Neuronal stem cell (in vitro differentiated cells): Measurements from ENCODE around the gene AP2A1.

Experiments used
- DNase-seq: peaks from one replicate; pipeline ENCODE4 v3.0.0-alpha.2; 2013; ENCODE audit warnings: low spot score
- H2AFZ ChIP-seq: one replicate; pipeline ENCODE4 v1.6.1; 2013; ENCODE audit warnings: mild to moderate bottlenecking, low read length, inconsistent platforms
- H2AK5ac ChIP-seq: 2 replicates; pipeline ENCODE4 v1.6.1; 2013; ENCODE audit warnings: low read depth, mild to moderate bottlenecking, inconsistent platforms, low read length, moderate library complexity, mixed read lengths
- H2BK120ac ChIP-seq: 2 replicates; pipeline ENCODE4 v1.6.1; 2013; ENCODE audit warnings: low read depth, mild to moderate bottlenecking, inconsistent platforms, low read length, moderate library complexity, mixed read lengths
- H2BK12ac ChIP-seq: one replicate; pipeline ENCODE4 v1.6.1; 2013; ENCODE audit warnings: low read length, inconsistent platforms
- H2BK15ac ChIP-seq: 2 replicates; pipeline ENCODE4 v1.6.1; 2013; ENCODE audit warnings: mild to moderate bottlenecking, low read length, inconsistent platforms, mixed read lengths
- H2BK5ac ChIP-seq: one replicate; pipeline ENCODE4 v1.6.1; 2013; ENCODE audit warnings: inconsistent platforms, mild to moderate bottlenecking, low read length, moderate library complexity
- H3K14ac ChIP-seq: one replicate; pipeline ENCODE4 v1.6.1; 2013; ENCODE audit warnings: low read length, inconsistent platforms
- H3K18ac ChIP-seq: 2 replicates; pipeline ENCODE4 v1.6.1; 2013; ENCODE audit warnings: low read length, inconsistent platforms
- H3K23ac ChIP-seq: 2 replicates; pipeline ENCODE4 v1.6.1; 2013; ENCODE audit warnings: low read depth, mild to moderate bottlenecking, mixed read lengths, low read length, inconsistent platforms; ENCODE audit not compliant: poor library complexity
- H3K27ac ChIP-seq: replicated peaks from 3 replicates; pipeline ENCODE4 v1.5.1; 2013; ENCODE audit warnings: low read length, inconsistent platforms
- H3K27me3 ChIP-seq, 3 experiments: 2 replicates each; pipeline ENCODE4 v1.6.1; 2013; ENCODE audit warnings: low read length in 3 of 3, mild to moderate bottlenecking in 2 of 3, inconsistent platforms in 1 of 3, low read depth in 1 of 3, mixed read lengths in 1 of 3, moderate library complexity in 1 of 3; ENCODE audit not compliant: control insufficient read depth in 3 of 3, insufficient read depth in 3 of 3
- H3K36me3 ChIP-seq, 2 donors: replicated peaks in 1 of 2; 2 replicates each; pipeline ENCODE4 v1.6.1; 2013; ENCODE audit warnings: low read length in 2 of 2; ENCODE audit not compliant: control insufficient read depth in 2 of 2, insufficient read depth in 2 of 2
- H3K4ac ChIP-seq: 2 replicates; pipeline ENCODE4 v1.6.1; 2013; ENCODE audit warnings: inconsistent platforms, mild to moderate bottlenecking, low read length, moderate library complexity
- H3K4me1 ChIP-seq, 2 donors: 1 replicate in 1 of 2; 2 replicates in 1 of 2; pipeline ENCODE4 v1.6.1; 2013; ENCODE audit warnings: low read length in 2 of 2, low read depth in 1 of 2; ENCODE audit not compliant: control insufficient read depth in 2 of 2, insufficient read depth in 1 of 2
- H3K4me2 ChIP-seq: one replicate; pipeline ENCODE4 v1.6.1; 2013; ENCODE audit warnings: mild to moderate bottlenecking, low read length, inconsistent platforms; ENCODE audit not compliant: insufficient read depth, poor library complexity, severe bottlenecking
- H3K4me3 ChIP-seq, 2 donors: 2 replicates each; pipeline ENCODE4 v1.5.1; 2013; ENCODE audit warnings: low read length in 2 of 2, mild to moderate bottlenecking in 2 of 2, inconsistent platforms in 1 of 2, moderate library complexity in 1 of 2
- H3K79me1 ChIP-seq: one replicate; pipeline ENCODE4 v1.6.1; 2013; ENCODE audit warnings: low read depth, mild to moderate bottlenecking, inconsistent platforms, low read length, moderate library complexity
- H3K9ac ChIP-seq: one replicate; pipeline ENCODE4 v1.6.1; 2013; ENCODE audit warnings: mild to moderate bottlenecking, low read depth, low read length, inconsistent platforms; ENCODE audit not compliant: poor library complexity
- H3K9me3 ChIP-seq, 2 donors: replicated peaks in 1 of 2; 2 replicates each; pipeline versions ENCODE3 to v1.6.1; 2013; ENCODE audit warnings: low read length in 2 of 2, mild to moderate bottlenecking in 2 of 2, inconsistent platforms in 1 of 2, low read depth in 1 of 2, mixed read lengths in 1 of 2, moderate library complexity in 1 of 2; ENCODE audit not compliant: control insufficient read depth in 2 of 2, insufficient read depth in 1 of 2
- H4K8ac ChIP-seq: one replicate; pipeline ENCODE4 v1.6.1; 2013; ENCODE audit warnings: low read depth, mild to moderate bottlenecking, inconsistent platforms, low read length, moderate library complexity
- H4K91ac ChIP-seq: one replicate; pipeline ENCODE4 v1.6.1; 2013; ENCODE audit warnings: low read length, low read depth, mild to moderate bottlenecking, inconsistent platforms; ENCODE audit not compliant: poor library complexity
- WGBS, 2 donors: extraction: QIAGEN DNeasy Blood & Tissue Kit; methylation state at CpG; one replicate each; pipeline ENCODE4 v1.1.7; 2013; ENCODE audit warnings: missing lambda C conversion rate in 2 of 2, mixed read lengths in 1 of 2; ENCODE audit not compliant: insufficient read length in 2 of 2, insufficient replicate concordance in 1 of 2; ENCODE audit errors: extremely low coverage in 2 of 2; 5-methylcytosine and 5-hydroxymethylcytosine counted together

The AP2A1 gene

DNA sequence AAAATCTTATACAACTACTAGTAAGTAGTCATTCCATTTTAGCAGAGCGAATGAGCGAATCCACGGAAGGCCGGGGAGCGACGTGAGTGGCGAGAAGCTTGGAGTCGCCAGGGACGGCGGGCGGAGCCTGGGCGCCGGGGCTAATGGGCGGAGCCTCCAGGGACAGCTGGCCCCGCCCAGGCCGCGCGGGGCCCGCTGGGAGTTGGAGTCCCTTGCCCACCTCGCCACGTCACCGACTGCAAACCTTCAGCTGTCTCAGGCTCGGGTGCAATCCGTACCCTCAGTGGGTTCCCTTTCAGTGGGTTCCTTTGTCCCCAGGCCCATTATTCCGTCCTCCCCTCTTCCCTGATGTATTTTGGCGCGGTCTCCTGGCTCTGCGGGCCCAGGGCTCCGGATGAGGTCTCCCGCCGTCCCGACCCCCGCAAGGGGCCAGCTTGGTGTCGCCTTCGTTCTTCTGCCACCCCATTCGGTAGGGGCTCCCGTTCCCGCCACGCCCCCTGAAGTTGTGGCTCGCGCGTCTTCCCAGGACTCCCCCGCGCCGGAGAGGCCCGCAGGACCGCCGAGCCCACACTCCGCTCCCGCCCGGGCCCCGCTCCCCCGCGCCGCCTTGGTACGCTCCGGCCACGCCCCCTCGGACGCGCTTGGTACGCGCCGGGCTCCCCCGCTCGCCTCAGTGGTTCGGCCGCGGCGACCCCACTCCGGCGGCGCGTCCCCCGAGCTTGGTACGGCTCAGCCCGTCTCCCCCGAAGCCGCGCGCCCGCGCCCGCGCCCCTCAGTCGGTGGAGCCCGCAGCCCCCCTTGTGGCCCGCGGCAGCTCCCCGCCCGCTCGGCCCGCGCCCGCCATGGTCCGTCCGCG, 83.9 kb downstream of the AP2A1 start, which contains the start of gene PTOV1:
TSS of gene PTOV1 (plus strand) at position 673 of the 856 bp plus-strand sequence.
- peak within 1 kb of the TSS; percentile 96 for H2AFZ ChIP-seq
- peaks cover 16% of the 10 kb centered on the region for H3K79me1 ChIP-seq
- H2BK15ac ChIP-seq, result peak within 1 kb of the TSS; percentile 63
- peaks cover 11 to 17% of the 10 kb centered on the region in 2 donors for H3K4me1 ChIP-seq
- peak; percentile 92 for DNase-seq
- no peak within 1 kb of the TSS for H4K91ac ChIP-seq
- peak within 1 kb of the TSS; percentile 94 for H3K23ac ChIP-seq
- peak within 1 kb of the TSS; percentile 93 for H2AK5ac ChIP-seq
- peak within 1 kb of the TSS; percentile 98 for H3K27ac ChIP-seq
- H2BK5ac ChIP-seq, result peak within 1 kb of the TSS; percentile 96
- H3K4ac ChIP-seq, result no peak within 1 kb of the TSS
- no peaks in the 10 kb centered on the region for H3K27me3 ChIP-seq
- no peak within 1 kb of the TSS for H2BK12ac ChIP-seq
- no peak within 1 kb of the TSS for H4K8ac ChIP-seq
- peak within 1 kb of the TSS; percentile 94 for H3K9ac ChIP-seq
- H3K4me2 ChIP-seq, result peak within 1 kb of the TSS; percentile 82
- peak within 1 kb of the TSS; percentile 59 for H3K14ac ChIP-seq
- H3K9me3 ChIP-seq, result peaks cover 6 to 13% of the 10 kb centered on the region in 2 donors
- H3K36me3 ChIP-seq, result peaks cover 28 to 71% of the 10 kb centered on the region in 2 donors
- no peak within 1 kb of the TSS for H2BK120ac ChIP-seq
- peak within 1 kb of the TSS; percentile 85 to 92 for H3K4me3 ChIP-seq
- peak within 1 kb of the TSS; percentile 93 for H3K18ac ChIP-seq
- WGBS, 2 donors, result no CpG with 5 or more reads among the region's 98 CpGs

DNA sequence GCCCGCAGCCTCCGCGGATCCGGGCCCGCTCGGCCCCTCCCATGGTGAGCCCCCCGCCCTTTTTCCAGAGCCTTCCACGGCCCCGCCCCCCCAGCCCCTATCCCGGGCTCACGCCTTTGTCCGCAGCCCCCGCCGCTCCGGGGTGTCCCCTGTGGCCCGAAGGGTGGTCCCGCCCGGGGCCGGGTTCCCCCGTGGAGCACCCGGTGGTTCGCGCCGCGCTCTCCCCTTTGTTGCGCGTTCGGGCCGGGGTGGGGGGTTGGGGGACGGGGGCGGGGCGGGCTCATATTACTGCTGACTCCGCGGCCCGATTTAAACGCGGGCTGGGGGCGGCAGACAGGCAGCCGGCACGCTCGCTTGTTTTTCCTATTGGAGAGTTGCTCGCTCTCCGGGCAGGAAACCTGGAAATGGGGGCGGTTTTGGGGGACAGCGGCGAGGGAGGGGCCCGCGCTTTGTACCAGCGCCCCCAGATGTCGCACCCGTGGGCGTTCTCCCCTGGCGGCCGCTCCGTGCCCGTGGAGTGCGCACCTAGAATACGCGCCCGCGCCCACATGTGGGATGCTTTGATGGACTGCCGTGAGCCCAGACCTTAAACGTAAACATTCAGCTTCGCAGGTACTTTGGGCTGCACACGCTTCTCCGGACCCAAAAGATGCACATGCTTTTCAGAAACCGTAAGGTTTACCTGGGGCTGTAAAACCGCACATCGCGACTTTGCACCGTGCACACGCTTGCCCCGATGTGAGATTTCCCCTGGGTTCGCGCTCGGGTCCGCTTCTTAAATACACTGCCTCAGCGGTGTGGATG, 84.9 kb downstream of the AP2A1 start:
- peaks cover 37 to 76% of the 10 kb centered on the region in 2 donors for H3K36me3 ChIP-seq
- peak overlapping the region; percentile 94 for H3K23ac ChIP-seq
- peak overlapping the region; percentile 94 for H3K9ac ChIP-seq
- peaks cover 11 to 17% of the 10 kb centered on the region in 2 donors for H3K4me1 ChIP-seq
- no peak overlapping the region for H3K4ac ChIP-seq
- peak overlapping the region; percentile 96 for H2BK5ac ChIP-seq
- H3K27ac ChIP-seq, result peak overlapping the region; percentile 98
- H3K18ac ChIP-seq, result peak overlapping the region; percentile 93
- peak overlapping the region; percentile 63 for H2BK15ac ChIP-seq
- H4K91ac ChIP-seq, result no peak overlapping the region
- WGBS, 2 donors, result no CpG with 5 or more reads among the region's 78 CpGs
- peak overlapping the region; percentile 82 for H3K4me2 ChIP-seq
- no peak for DNase-seq
- no peaks in the 10 kb centered on the region for H3K27me3 ChIP-seq
- H2AK5ac ChIP-seq, result peak overlapping the region; percentile 93
- peak overlapping the region; percentile 59 for H3K14ac ChIP-seq
- H2BK12ac ChIP-seq, result no peak overlapping the region
- no peak overlapping the region for H2BK120ac ChIP-seq
- H4K8ac ChIP-seq, result no peak overlapping the region
- H3K79me1 ChIP-seq, result peaks cover 23% of the 10 kb centered on the region
- peaks cover 6 to 13% of the 10 kb centered on the region in 2 donors for H3K9me3 ChIP-seq
- H2AFZ ChIP-seq, result peak overlapping the region; percentile 96
- H3K4me3 ChIP-seq, result peak overlapping the region; percentile 85 to 92

DNA sequence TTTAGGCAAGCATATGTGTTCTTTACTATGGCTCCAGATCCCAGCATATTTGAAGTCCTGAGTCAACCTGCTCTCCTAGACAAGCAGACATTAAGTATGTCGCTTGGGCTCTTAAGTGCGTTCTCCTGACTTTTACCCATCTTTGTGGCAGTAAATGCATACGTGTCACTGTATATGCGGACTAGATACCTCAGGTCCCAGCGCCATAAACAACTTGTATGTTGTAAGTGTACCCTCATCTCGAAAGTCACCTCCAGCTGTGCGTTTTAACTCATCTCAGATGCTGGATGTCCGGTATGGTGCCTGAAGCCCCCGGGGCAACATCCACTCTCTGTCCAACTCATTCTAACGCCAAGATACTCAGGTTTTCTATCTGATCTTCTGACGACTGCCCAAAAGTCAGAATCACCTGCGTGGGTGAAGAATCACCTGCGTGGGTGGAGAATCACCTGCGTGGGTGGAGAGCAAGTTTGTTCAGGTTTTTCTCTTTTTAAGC, 85.9 kb downstream of the AP2A1 start:
- Histone ChIP-seq H3K27me3 (no peaks in the 10 kb centered on the region), H3K79me1 (peaks cover 23% of the 10 kb centered on the region), H2AK5ac (no peak overlapping the region), H2BK12ac (no peak overlapping the region), H2BK15ac (no peak overlapping the region), H3K4me2 (peak overlapping the region; percentile 82), H3K4ac (no peak overlapping the region), H4K91ac (no peak overlapping the region), H4K8ac (no peak overlapping the region), H3K9ac (peak overlapping the region; percentile 14), H3K18ac (no peak overlapping the region), H3K4me3 (peak overlapping the region; percentile 85), H3K27ac (no peak overlapping the region), H3K4me1 (peaks cover 11 to 17% of the 10 kb centered on the region in 2 donors), H2BK5ac (no peak overlapping the region), H3K9me3 (peaks cover 5 to 13% of the 10 kb centered on the region in 2 donors), H2AFZ (no peak overlapping the region), H2BK120ac (no peak overlapping the region), H3K14ac (no peak overlapping the region), H3K36me3 (peaks cover 46 to 84% of the 10 kb centered on the region in 2 donors), H3K23ac (no peak overlapping the region)
- DNase-seq, result no peak
- no CpG with 5 or more reads among the region's 14 CpGs for WGBS, 2 donors
